HepG2 (cell line): ENCODE results near the gene TMEM186. TPM values are rescaled to one million over a fixed set of nuclear protein-coding genes. Genes with fewer than 3 reads are reported as not detected.

Experiments
- ARID3A ChIP-seq: IDR thresholded peaks from 2 replicates; pipeline ENCODE4 v1.6.1; 2012; ENCODE audit warnings: low read depth, low read length, improper control_type of control experiment
- CBFB ChIP-seq: sonication (generic); formaldehyde crosslinking; IDR thresholded peaks from 2 replicates; pipeline ENCODE4 v1.4.0; 2020; ENCODE audit warnings: missing genetic modification reagents
- CEBPG ChIP-seq: IDR thresholded peaks from 2 replicates; pipeline ENCODE4 v1.6.1; 2016
- EHMT2 ChIP-seq: fragments of 200-600 bp; sonication (generic); IDR thresholded peaks from 2 replicates; pipeline ENCODE4 v1.7.0; 2017; ENCODE audit warnings: antibody characterized with exemption, low read depth, low read length, borderline replicate concordance
- GATA4 ChIP-seq: sonication (generic); IDR thresholded peaks from 2 replicates; pipeline ENCODE4 v1.6.1; 2016; ENCODE audit warnings: antibody characterized with exemption, low read depth, borderline replicate concordance
- GLMP ChIP-seq: sonication (generic); formaldehyde crosslinking; IDR thresholded peaks from 2 replicates; pipeline ENCODE4 v1.9.0; 2021; ENCODE audit warnings: missing genetic modification reagents, mild to moderate bottlenecking, borderline replicate concordance
- ISX ChIP-seq: sonication (generic); formaldehyde crosslinking; conservative IDR thresholded peaks from 2 replicates; pipeline ENCODE4 v1.5.0; 2020; ENCODE audit warnings: missing genetic modification reagents
- MED8 ChIP-seq: sonication (generic); formaldehyde crosslinking; IDR thresholded peaks from 2 replicates; pipeline ENCODE4 v1.8.1; 2023; ENCODE audit warnings: mild to moderate bottlenecking, missing genetic modification reagents; ENCODE audit not compliant: insufficient replicate concordance
- NCOR1 ChIP-seq: fragments of 200-600 bp; sonication (generic); IDR thresholded peaks from 2 replicates; pipeline ENCODE4 v1.7.0; 2017; ENCODE audit warnings: antibody characterized with exemption, low read length, borderline replicate concordance
- XRCC5 ChIP-seq: fragments of 200-400 bp; formaldehyde crosslinking; optimal IDR thresholded peaks from 2 replicates; pipeline ENCODE3; 2017; ENCODE audit warnings: mild to moderate bottlenecking, low read length
- YEATS2 ChIP-seq: sonication (generic); formaldehyde crosslinking; IDR thresholded peaks from 2 replicates; pipeline ENCODE4 v1.4.0; 2020; ENCODE audit warnings: missing genetic modification reagents, borderline replicate concordance
- YY1 ChIP-seq: IDR thresholded peaks from 2 replicates; pipeline ENCODE4 v1.6.1; 2011; ENCODE audit warnings: low read length, low read depth, moderate library complexity, mild to moderate bottlenecking; ENCODE audit not compliant: insufficient read depth, insufficient replicate concordance
- ZNF737 ChIP-seq: sonication (generic); formaldehyde crosslinking; IDR thresholded peaks from 2 replicates; pipeline ENCODE4 v1.5.0; 2020; ENCODE audit warnings: missing genetic modification reagents, mild to moderate bottlenecking, borderline replicate concordance
- ZNF75D ChIP-seq: sonication (generic); formaldehyde crosslinking; IDR thresholded peaks from 2 replicates; pipeline ENCODE4 v1.8.1; 2023; ENCODE audit warnings: missing genetic modification reagents, mild to moderate bottlenecking, borderline replicate concordance
- polyA plus RNA-seq, 8 experiments: library from polyadenylated mRNA; depleted of rRNA in 3 of 8; stranded (reverse) in 7 of 8; unstranded in 1 of 8; fragments of >200 nt; fragmentation: Illumina TruSeq in 4 of 8; extraction: Trizol in 4 of 8; gene quantifications; 2 replicates each; pipeline versions ENCODE4 v1.2.1 to v1.2.3, GENCODE V29; 2011 to 2016; ENCODE audit warnings: low read depth in 4 of 8, missing spikeins in 1 of 8, mixed read lengths in 1 of 8; ENCODE audit not compliant: insufficient read depth in 1 of 8
- total RNA-seq, 5 experiments: library from RNA; depleted of rRNA; stranded (reverse); fragments of >200 nt; fragmentation: Illumina TruSeq; extraction: Trizol; gene quantifications; 2 replicates each; pipeline ENCODE4 v1.2.3, GENCODE V29; 2016; ENCODE audit warnings: low read depth in 1 of 5
- TF ChIP-seq, protein P1 (sequence below): sonication (generic); formaldehyde crosslinking; IDR thresholded peaks from 2 replicates; pipeline ENCODE4 v1.8.1; 2023; ENCODE audit warnings: missing genetic modification reagents, mild to moderate bottlenecking, borderline replicate concordance
- TF ChIP-seq, protein P2 (sequence below): sonication (generic); formaldehyde crosslinking; IDR thresholded peaks from 2 replicates; pipeline ENCODE4 v1.5.1; 2020; ENCODE audit warnings: mild to moderate bottlenecking, missing genetic modification reagents
- TF ChIP-seq, protein P3 (sequence below): sonication (generic); formaldehyde crosslinking; IDR thresholded peaks from 2 replicates; pipeline ENCODE4 v1.4.0; 2020; ENCODE audit warnings: mild to moderate bottlenecking, missing genetic modification reagents
- TF ChIP-seq, protein P4 (sequence below): sonication (generic); formaldehyde crosslinking; IDR thresholded peaks from 2 replicates; pipeline ENCODE4 v1.5.0; 2020; ENCODE audit warnings: missing genetic modification reagents

The TMEM186 gene
- total and polyA plus RNA-seq, 2 of the 13 experiments (the other 11 are each of a cell fraction or from before 2014, with no cell fraction given) = 16.2 to 19.3 TPM

DNA sequence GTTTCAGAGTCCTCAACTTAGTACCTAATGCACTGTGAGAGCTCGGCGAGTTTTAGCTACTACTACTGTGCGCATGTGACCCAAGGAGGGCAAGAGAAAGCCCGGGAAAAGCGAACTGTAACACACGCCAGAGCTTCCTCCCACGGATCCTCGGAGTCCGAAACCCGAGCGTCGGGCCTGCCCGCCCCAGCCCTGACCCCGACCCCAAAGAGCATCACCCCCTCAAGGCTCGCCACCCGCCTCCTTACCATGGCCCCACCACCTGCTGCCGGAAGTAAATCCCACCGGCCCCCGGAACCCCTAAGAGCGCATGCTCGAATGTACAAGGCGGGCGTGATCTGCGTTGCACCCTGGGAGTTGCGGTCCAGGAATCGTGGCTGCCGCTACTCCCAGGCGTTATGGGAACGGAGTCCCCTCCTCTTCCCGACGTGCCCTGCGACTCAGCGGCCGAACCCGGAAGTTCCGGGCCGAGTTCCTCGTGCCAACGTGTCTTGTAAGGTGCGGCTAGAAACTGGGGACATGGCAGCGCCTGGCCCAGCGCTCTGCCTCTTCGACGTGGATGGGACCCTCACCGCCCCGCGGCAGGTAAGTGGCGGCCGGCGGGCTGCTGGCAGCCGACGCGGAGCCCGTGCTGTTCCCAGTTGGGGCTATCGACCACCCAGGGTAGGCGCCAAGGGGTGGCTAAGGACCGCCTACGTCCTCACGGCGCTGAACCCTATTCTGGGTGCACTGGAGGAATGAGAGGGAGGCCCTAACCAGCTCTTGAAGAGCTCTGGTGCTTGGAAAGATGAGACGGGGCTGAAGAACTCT is at the start of gene TMEM186, which contains the start of gene PMM2 (continued):
- TF ChIP-seq EHMT2 = no peak
- peak; percentile 98 for TF ChIP-seq YEATS2 (CRISPR knock-in tag)
- TF ChIP-seq YY1 = peak; percentile 86
- no peak; the same call in 1 of the 2 replicates for TF ChIP-seq NCOR1
- TF ChIP-seq XRCC5 = peak; percentile 91
- peak; percentile 96 for TF ChIP-seq MED8 (CRISPR knock-in tag)
- TF ChIP-seq, protein P1, sequence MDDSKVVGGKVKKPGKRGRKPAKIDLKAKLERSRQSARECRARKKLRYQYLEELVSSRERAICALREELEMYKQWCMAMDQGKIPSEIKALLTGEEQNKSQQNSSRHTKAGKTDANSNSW (CRISPR knock-in tag) = peak; percentile 99
- peak; percentile 73; the same call in 1 of the 2 replicates for TF ChIP-seq GATA4
- peak; percentile 83 for TF ChIP-seq ARID3A
- TF ChIP-seq, protein P2, sequence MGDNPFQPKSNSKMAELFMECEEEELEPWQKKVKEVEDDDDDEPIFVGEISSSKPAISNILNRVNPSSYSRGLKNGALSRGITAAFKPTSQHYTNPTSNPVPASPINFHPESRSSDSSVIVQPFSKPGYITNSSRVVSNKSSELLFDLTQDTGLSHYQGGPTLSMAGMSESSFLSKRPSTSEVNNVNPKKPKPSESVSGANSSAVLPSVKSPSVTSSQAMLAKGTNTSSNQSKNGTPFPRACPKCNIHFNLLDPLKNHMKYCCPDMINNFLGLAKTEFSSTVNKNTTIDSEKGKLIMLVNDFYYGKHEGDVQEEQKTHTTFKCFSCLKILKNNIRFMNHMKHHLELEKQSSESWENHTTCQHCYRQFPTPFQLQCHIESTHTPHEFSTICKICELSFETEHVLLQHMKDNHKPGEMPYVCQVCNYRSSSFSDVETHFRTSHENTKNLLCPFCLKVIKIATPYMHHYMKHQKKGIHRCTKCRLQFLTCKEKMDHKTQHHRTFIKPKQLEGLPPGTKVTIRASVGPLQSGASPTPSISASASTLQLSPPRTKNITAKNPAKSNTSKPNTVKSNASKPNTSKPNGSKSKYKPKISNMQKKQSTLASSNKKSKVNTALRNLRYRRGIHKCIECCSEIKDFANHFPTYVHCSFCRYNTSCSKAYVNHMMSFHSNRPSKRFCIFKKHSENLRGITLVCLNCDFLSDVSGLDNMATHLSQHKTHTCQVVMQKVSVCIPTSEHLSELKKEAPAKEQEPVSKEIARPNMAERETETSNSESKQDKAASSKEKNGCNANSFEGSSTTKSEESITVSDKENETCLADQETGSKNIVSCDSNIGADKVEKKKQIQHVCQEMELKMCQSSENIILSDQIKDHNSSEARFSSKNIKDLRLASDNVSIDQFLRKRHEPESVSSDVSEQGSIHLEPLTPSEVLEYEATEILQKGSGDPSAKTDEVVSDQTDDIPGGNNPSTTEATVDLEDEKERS (CRISPR knock-in tag) = peak; percentile 98; the same call in 1 of the 2 replicates
- peak; percentile 97 for TF ChIP-seq CBFB
- TF ChIP-seq GLMP = no peak; the same call in 1 of the 2 replicates
- TF ChIP-seq ZNF75D (CRISPR knock-in tag) = no peak; the same call in 1 of the 2 replicates
- TF ChIP-seq, protein P3, sequence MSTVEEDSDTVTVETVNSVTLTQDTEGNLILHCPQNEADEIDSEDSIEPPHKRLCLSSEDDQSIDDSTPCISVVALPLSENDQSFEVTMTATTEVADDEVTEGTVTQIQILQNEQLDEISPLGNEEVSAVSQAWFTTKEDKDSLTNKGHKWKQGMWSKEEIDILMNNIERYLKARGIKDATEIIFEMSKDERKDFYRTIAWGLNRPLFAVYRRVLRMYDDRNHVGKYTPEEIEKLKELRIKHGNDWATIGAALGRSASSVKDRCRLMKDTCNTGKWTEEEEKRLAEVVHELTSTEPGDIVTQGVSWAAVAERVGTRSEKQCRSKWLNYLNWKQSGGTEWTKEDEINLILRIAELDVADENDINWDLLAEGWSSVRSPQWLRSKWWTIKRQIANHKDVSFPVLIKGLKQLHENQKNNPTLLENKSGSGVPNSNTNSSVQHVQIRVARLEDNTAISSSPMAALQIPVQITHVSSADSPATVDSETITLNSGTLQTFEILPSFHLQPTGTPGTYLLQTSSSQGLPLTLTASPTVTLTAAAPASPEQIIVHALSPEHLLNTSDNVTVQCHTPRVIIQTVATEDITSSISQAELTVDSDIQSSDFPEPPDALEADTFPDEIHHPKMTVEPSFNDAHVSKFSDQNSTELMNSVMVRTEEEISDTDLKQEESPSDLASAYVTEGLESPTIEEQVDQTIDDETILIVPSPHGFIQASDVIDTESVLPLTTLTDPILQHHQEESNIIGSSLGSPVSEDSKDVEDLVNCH (CRISPR knock-in tag) = peak; percentile 52; the same call in 1 of the 2 replicates
- peak; percentile 52; the same call in 1 of the 2 replicates for TF ChIP-seq CEBPG
- TF ChIP-seq ISX (CRISPR knock-in tag) = peak; percentile 95
- TF ChIP-seq, protein P4, sequence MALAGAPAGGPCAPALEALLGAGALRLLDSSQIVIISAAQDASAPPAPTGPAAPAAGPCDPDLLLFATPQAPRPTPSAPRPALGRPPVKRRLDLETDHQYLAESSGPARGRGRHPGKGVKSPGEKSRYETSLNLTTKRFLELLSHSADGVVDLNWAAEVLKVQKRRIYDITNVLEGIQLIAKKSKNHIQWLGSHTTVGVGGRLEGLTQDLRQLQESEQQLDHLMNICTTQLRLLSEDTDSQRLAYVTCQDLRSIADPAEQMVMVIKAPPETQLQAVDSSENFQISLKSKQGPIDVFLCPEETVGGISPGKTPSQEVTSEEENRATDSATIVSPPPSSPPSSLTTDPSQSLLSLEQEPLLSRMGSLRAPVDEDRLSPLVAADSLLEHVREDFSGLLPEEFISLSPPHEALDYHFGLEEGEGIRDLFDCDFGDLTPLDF = peak; percentile 97
- TF ChIP-seq ZNF737 (CRISPR knock-in tag) = 0 out of 2 replicates have a peak, but pooled peaks have one; percentile 76
